Inflammatory macrophage (primary cell): Measurements from ENCODE around the gene HOXB5.

Experiments used
- DNase-seq, 2 donors: peaks; one replicate each; pipeline ENCODE4 v3.0.0-alpha.2; 2020 to 2022

HOXB5 gene

GRCh38 chr17:48589060-48589830, 4.3 kb downstream of the HOXB5 start:
- DNase-seq: no peak

- DNase-seq: no peak
Observed at GRCh38 chr17:48588528-48588927, 5.1 kb downstream of the HOXB5 start.

- DNase-seq: no peak
Observed at GRCh38 chr17:48588074-48588415, 5.5 kb downstream of the HOXB5 start.

GRCh38 chr17:48587276-48588073, 6.1 kb downstream of the HOXB5 start:
- peak in 1 of 2 donors; percentile 28 for DNase-seq

- DNase-seq: peak in 1 of 2 donors; percentile 15
Observed at GRCh38 chr17:48586355-48587258, 7.0 kb downstream of the HOXB5 start.

GRCh38 chr17:48584223-48584741, 9.3 kb downstream of the HOXB5 start:
- no peak for DNase-seq

- no peak for DNase-seq
Observed at GRCh38 chr17:48583708-48584222, 9.8 kb downstream of the HOXB5 start.

GRCh38 chr17:48582750-48583069, 10.9 kb downstream of the HOXB5 start:
- DNase-seq: no peak

GRCh38 chr17:48579760-48580554, 13.6 kb downstream of the HOXB5 start:
- no peak for DNase-seq

GRCh38 chr17:48579471-48579759, 14.2 kb downstream of the HOXB5 start:
- no peak for DNase-seq

GRCh38 chr17:48578616-48579470, 14.7 kb downstream of the HOXB5 start:
- no peak for DNase-seq

GRCh38 chr17:48577946-48578615, 15.5 kb downstream of the HOXB5 start, which contains the start of gene HOXB4:
TSS of gene HOXB4 (minus strand) at chr17:48578350. CDS start at chr17:48578319, 31 bp downstream.
- DNase-seq: peak; percentile 50 to 67

GRCh38 chr17:48577330-48577945, 16.1 kb downstream of the HOXB5 start:
- DNase-seq: no peak

- no peak for DNase-seq
Observed at GRCh38 chr17:48576479-48577309, 16.9 kb downstream of the HOXB5 start.

GRCh38 chr17:48575673-48576478, 17.7 kb downstream of the HOXB5 start:
- DNase-seq: no peak

- DNase-seq: no peak
Observed at GRCh38 chr17:48575066-48575582, 18.5 kb downstream of the HOXB5 start.

GRCh38 chr17:48574505-48575065, 19.0 kb downstream of the HOXB5 start:
- DNase-seq: no peak
